Suprapubic skin (tissue), 4 donors: Measurements from ENCODE around the gene CLEC1A. TPM values are rescaled to one million over a fixed set of nuclear protein-coding genes. Genes with fewer than 3 reads are reported as not detected.

ENCODE experiments used
- DNase-seq, 2 donors: peaks; one replicate each; pipeline ENCODE4 v3.0.0-alpha.2; 2019; ENCODE audit warnings: low spot score in 2 of 2
- H3K27ac ChIP-seq: fragments of 200-600 bp; sonication (generic); one replicate; pipeline ENCODE4 v1.5.1; 2019
- H3K27me3 ChIP-seq: fragments of 200-600 bp; sonication (generic); one replicate; pipeline ENCODE4 v1.5.1; 2019
- H3K36me3 ChIP-seq: fragments of 200-600 bp; sonication (generic); one replicate; pipeline ENCODE4 v1.5.1; 2019
- H3K4me1 ChIP-seq: fragments of 200-600 bp; sonication (generic); one replicate; pipeline ENCODE4 v1.5.1; 2019
- H3K4me3 ChIP-seq: fragments of 200-600 bp; sonication (generic); one replicate; pipeline ENCODE4 v1.5.1; 2019; ENCODE audit warnings: mild to moderate bottlenecking
- H3K9me3 ChIP-seq: fragments of 200-600 bp; sonication (generic); one replicate; pipeline ENCODE4 v1.5.1; 2019
- EP300 ChIP-seq: sonication (generic); formaldehyde crosslinking; IDR thresholded peaks from one replicate; pipeline ENCODE4 v1.6.1; 2017; ENCODE audit warnings: antibody characterized with exemption
- POLR2A ChIP-seq, 2 donors: fragments of 450-650 bp; IDR thresholded peaks; one replicate each; pipeline ENCODE4 v1.6.1; 2017; ENCODE audit warnings: antibody characterized with exemption in 2 of 2, mild to moderate bottlenecking in 2 of 2, moderate library complexity in 2 of 2
- POLR2AphosphoS5 ChIP-seq, 3 donors: sonication (generic); formaldehyde crosslinking; IDR thresholded peaks; one replicate each; pipeline ENCODE4 v1.6.1; 2017; ENCODE audit warnings: antibody characterized with exemption in 3 of 3
- WGBS: methylation state at CpG from one replicate; pipeline ENCODE4 v1.1.5; 2018; 5-methylcytosine and 5-hydroxymethylcytosine counted together
- total RNA-seq, 4 donors: library from RNA; depleted of rRNA; stranded (reverse); fragments of >200 nt; gene quantifications; one replicate each; pipeline ENCODE4 v1.1.0, GENCODE V29; 2016
- TF ChIP-seq, protein P1 (sequence below), 2 donors: fragments of 200-600 bp in 1 of 2; fragments of 450-650 bp in 1 of 2; sonication (generic) in 1 of 2; IDR thresholded peaks; one replicate each; pipeline ENCODE4 v1.5.1; 2016 to 2019; ENCODE audit warnings: antibody characterized with exemption in 2 of 2, mild to moderate bottlenecking in 1 of 2, moderate library complexity in 1 of 2

CLEC1A gene
- total RNA-seq, 4 donors from 2014 or later: 0.42 to 2.1 (median 1.1) TPM

DNA sequence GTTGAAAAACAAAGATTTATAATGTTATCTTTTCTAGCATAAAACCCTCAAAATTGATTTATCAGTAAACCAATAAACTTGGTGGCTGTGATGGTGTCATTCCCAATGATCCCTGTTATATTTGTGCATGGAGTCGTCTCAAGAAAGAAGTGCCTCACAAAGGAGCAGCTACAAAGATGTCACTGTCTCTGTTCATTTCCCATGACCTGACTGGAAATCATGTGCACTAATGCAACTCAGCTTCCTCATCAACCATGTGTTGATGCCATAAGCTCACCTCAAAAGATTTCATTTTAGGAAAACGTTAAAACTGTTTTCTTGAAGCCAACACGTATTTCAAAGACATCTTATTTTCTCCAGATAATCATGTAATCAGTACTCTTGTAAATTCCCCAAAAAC is 28.8 kb downstream of the CLEC1A start:
- TF ChIP-seq, protein P1, sequence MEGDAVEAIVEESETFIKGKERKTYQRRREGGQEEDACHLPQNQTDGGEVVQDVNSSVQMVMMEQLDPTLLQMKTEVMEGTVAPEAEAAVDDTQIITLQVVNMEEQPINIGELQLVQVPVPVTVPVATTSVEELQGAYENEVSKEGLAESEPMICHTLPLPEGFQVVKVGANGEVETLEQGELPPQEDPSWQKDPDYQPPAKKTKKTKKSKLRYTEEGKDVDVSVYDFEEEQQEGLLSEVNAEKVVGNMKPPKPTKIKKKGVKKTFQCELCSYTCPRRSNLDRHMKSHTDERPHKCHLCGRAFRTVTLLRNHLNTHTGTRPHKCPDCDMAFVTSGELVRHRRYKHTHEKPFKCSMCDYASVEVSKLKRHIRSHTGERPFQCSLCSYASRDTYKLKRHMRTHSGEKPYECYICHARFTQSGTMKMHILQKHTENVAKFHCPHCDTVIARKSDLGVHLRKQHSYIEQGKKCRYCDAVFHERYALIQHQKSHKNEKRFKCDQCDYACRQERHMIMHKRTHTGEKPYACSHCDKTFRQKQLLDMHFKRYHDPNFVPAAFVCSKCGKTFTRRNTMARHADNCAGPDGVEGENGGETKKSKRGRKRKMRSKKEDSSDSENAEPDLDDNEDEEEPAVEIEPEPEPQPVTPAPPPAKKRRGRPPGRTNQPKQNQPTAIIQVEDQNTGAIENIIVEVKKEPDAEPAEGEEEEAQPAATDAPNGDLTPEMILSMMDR (IDR thresholded peaks at IDR 0.05): no peak
- TF ChIP-seq POLR2A (IDR thresholded peaks at IDR 0.05) (no peak), POLR2AphosphoS5 (IDR thresholded peaks at IDR 0.05) (no peak), EP300 (no peak)
- WGBS: 30% methylated on average over 3 of the region's 3 CpGs
- H3K4me1 ChIP-seq: peaks cover 13% of the 10 kb centered on the region
- H3K27me3 ChIP-seq: no peaks in the 10 kb centered on the region
- DNase-seq: no peak
- H3K9me3 ChIP-seq: no peaks in the 10 kb centered on the region
- H3K36me3 ChIP-seq: no peaks in the 10 kb centered on the region
- H3K27ac ChIP-seq: no peak overlapping the region
- H3K4me3 ChIP-seq: no peak overlapping the region

DNA sequence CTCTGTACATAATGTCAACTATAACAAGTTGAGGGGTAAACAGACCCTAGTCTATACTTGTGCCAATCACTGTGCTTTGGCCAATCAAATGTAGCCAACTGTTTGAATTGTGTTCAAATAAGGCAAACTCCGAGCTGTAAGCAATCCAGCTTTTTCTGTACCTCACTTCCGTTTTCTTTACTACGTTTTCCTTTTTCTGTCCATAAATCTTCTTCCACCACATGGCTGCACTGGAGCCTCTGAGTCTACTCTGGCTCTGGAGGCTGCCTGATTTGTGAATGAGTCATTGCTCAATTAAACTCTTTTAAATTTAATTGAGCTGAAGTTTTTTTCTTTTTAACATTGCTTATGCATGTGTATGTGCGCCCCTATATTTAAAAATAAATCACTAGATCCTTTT is 29.7 kb downstream of the CLEC1A start:
- DNase-seq: no peak
- WGBS: 21% methylated on average over 4 of the region's 4 CpGs
- Histone ChIP-seq H3K9me3 (no peaks in the 10 kb centered on the region), H3K27ac (peak overlapping the region; percentile 46), H3K27me3 (no peaks in the 10 kb centered on the region), H3K36me3 (no peaks in the 10 kb centered on the region), H3K4me3 (no peak overlapping the region), H3K4me1 (peaks cover 13% of the 10 kb centered on the region)
- TF ChIP-seq, protein P1 (IDR thresholded peaks at IDR 0.05): no peak
- TF ChIP-seq POLR2A (IDR thresholded peaks at IDR 0.05) (no peak), EP300 (no peak), POLR2AphosphoS5 (IDR thresholded peaks at IDR 0.05) (no peak)

DNA sequence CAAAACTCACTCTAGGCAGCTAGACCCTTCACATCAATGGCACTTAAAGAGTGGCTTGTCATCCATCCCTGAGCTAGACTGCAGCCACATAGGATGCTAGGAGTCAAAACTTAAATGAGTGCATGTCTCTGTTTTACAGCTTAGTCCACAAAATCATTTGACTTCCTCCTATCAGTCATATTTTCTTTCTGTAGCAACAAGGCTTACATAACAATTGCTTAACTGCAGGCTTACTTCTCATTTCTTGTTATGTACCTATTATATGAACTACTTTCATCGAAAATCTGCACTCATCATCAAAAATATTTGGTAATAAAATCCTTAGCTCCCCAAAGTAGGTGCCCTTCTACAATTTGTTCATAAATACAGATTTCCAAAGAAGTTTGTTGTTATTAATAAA is 30.1 kb downstream of the CLEC1A start:
- Histone ChIP-seq H3K27ac (peak overlapping the region; percentile 46), H3K4me1 (peaks cover 13% of the 10 kb centered on the region), H3K9me3 (no peaks in the 10 kb centered on the region), H3K4me3 (no peak overlapping the region), H3K36me3 (no peaks in the 10 kb centered on the region), H3K27me3 (no peaks in the 10 kb centered on the region)
- DNase-seq: no peak
- 53% methylated on average over 1 of the region's 1 CpG for WGBS
- TF ChIP-seq, protein P1 (IDR thresholded peaks at IDR 0.05): no peak
- TF ChIP-seq POLR2A (IDR thresholded peaks at IDR 0.05) (no peak), EP300 (no peak), POLR2AphosphoS5 (IDR thresholded peaks at IDR 0.05) (no peak)

DNA sequence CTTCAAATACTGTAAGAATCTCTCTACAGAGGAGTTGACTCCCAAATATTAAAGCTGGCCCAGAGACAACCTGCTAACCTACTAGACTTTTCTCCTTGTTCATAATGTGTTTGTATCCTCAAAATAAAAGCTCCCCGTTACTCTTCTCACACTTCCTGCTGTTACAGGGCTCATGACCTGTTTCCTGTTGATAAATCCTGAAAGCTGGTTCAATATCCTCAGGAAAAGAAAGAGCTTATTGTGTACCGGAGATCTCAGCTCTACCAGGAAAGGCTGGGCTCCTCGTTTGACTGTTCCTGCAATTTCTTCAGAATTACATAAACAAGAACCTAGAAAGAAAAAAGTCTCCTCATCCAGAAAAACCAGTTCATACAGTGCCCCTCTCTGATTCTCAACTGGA is 30.8 kb downstream of the CLEC1A start:
- no peaks in the 10 kb centered on the region for H3K27me3 ChIP-seq
- H3K4me3 ChIP-seq: no peak overlapping the region
- WGBS: 62% methylated on average over 3 of the region's 3 CpGs
- peaks cover 13% of the 10 kb centered on the region for H3K4me1 ChIP-seq
- peak overlapping the region; percentile 46 for H3K27ac ChIP-seq
- no peaks in the 10 kb centered on the region for H3K9me3 ChIP-seq
- H3K36me3 ChIP-seq: no peaks in the 10 kb centered on the region
- TF ChIP-seq, protein P1 (IDR thresholded peaks at IDR 0.05): no peak
- TF ChIP-seq EP300 (no peak), POLR2AphosphoS5 (IDR thresholded peaks at IDR 0.05) (no peak), POLR2A (IDR thresholded peaks at IDR 0.05) (no peak)
- no peak for DNase-seq

- H3K4me1 ChIP-seq: peaks cover 13% of the 10 kb centered on the region
- no peak for DNase-seq
- H3K4me3 ChIP-seq: no peak overlapping the region
- no peaks in the 10 kb centered on the region for H3K36me3 ChIP-seq
- H3K27ac ChIP-seq: peak overlapping the region; percentile 46
- 87% methylated on average over 4 of the region's 4 CpGs for WGBS
- TF ChIP-seq, protein P1 (IDR thresholded peaks at IDR 0.05): no peak
- TF ChIP-seq POLR2A (IDR thresholded peaks at IDR 0.05) (no peak), EP300 (no peak), POLR2AphosphoS5 (IDR thresholded peaks at IDR 0.05) (no peak)
- H3K9me3 ChIP-seq: no peaks in the 10 kb centered on the region
- H3K27me3 ChIP-seq: no peaks in the 10 kb centered on the region
Measured at GRCh38 chr12:10067264-10067663, 31.5 kb downstream of the CLEC1A start.
